Erythroblast (primary cell): Measurements from ENCODE around the gene NES.

Source experiments
- GATA1 ChIP-seq: IDR thresholded peaks from 2 replicates; pipeline ENCODE4 v1.6.1; 2011; ENCODE audit warnings: low read depth, mild to moderate bottlenecking, control low read depth, low read length, moderate library complexity
- POLR2A ChIP-seq: IDR thresholded peaks from 2 replicates; pipeline ENCODE4 v1.6.1; 2011; ENCODE audit warnings: mild to moderate bottlenecking, low read length

DNA sequence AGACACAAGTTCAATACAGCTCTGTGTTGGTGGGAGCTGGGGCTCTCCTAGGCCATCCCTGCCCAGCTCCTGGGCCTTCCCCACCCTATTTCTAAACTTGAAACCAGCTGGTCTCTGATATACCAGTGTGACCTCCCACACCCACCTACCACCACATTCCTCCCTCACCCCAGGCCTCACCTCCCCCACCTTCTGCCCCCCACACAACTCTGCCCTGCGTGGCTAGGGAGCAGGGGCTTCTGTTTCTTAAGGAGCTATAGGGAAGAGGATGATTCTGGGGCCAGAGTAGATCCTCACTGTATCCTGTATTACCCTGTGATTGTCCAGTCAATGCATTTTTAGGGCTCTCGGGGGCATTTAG lies 16.5 kb downstream of the NES start:
- no peak for TF ChIP-seq GATA1
- no peak for TF ChIP-seq POLR2A
